ENCODE results near the gene NOS3. TPM values are rescaled to one million over a fixed set of nuclear protein-coding genes. Genes with fewer than 3 reads are reported as not detected.

The NOS3 gene
- total and polyA plus RNA-seq, 2 of the 13 experiments (the other 11 are each of a cell fraction or from before 2014, with no cell fraction given): 3.7 to 7.5 TPM

- TF ChIP-seq ZNF775 (CRISPR knock-in tag; IDR thresholded peaks at IDR 0.05; ENCODE audit: borderline replicate concordance) (no peak), THAP8 (CRISPR knock-in tag; IDR thresholded peaks at IDR 0.05; ENCODE audit: borderline replicate concordance) (no peak), ZNF674 (CRISPR knock-in tag; IDR thresholded peaks at IDR 0.05; ENCODE audit: low read depth) (no peak), ZNF496 (CRISPR knock-in tag; IDR thresholded peaks at IDR 0.05; ENCODE audit: insufficient replicate concordance) (no peak), ATF5 (CRISPR knock-in tag; IDR thresholded peaks at IDR 0.05; ENCODE audit: low read depth) (no peak), YY1 (IDR thresholded peaks at IDR 0.05; ENCODE audit: insufficient read depth, insufficient replicate concordance, low read depth, low read length) (no peak), NR0B2 (CRISPR knock-in tag; IDR thresholded peaks at IDR 0.05) (no peak), SUZ12 (IDR thresholded peaks at IDR 0.05; ENCODE audit: low read depth, low read length) (no peak), ZNF639 (CRISPR knock-in tag; conservative IDR thresholded peaks at IDR 0.05) (no peak), AHR (CRISPR knock-in tag; IDR thresholded peaks at IDR 0.05) (no peak), ATF1 (CRISPR knock-in tag; IDR thresholded peaks at IDR 0.05) (no peak)
- TF ChIP-seq, protein P1, sequence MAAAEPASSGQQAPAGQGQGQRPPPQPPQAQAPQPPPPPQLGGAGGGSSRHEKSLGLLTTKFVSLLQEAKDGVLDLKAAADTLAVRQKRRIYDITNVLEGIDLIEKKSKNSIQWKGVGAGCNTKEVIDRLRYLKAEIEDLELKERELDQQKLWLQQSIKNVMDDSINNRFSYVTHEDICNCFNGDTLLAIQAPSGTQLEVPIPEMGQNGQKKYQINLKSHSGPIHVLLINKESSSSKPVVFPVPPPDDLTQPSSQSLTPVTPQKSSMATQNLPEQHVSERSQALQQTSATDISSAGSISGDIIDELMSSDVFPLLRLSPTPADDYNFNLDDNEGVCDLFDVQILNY (CRISPR knock-in tag; conservative IDR thresholded peaks at IDR 0.05): no peak
Observed at GRCh38 chr7:151046603-151047573, 56.1 kb downstream of the NOS3 start (continued).
